Measurements from ENCODE around the gene OXNAD1.

Gene OXNAD1

DNA sequence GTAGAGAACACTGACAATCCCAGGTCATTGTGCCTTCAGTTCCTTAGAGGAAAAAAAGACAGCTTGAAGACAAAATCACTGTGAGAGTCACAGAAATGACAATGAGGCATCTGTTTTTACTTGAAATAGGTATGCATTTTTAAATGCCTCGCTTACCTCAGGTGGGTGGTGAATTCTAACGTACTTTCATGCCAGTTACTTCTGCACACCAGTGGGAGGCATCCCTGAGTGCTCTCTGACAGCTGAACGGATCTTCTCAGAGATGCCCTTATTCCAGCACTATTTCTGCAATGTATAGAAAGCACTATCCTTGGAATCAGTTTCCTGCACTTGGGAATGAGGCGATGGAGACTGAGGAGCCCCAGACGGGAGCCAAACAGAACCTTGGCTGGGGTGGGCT lies 16.5 kb upstream of the OXNAD1 start:
- DNase-seq = no peak

DNA sequence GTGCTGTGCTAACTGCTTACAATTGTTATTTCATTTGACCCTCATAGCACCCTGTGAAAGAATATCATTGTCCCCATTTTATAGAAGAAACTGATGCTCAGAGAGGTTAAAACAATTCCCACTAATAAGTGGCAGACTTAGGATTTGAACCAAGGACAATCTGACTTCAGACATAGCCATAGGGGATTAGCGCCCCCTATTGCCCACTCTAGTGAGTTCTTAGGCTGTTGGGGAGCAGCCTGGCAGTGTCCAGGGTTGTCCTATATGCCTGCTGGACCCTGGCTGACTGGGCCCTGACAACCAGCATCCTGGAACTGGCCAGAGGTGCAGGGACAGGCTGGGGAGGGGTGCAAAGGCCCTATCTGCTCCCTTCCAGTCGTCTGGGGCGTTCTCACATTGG lies 15.7 kb upstream of the OXNAD1 start:
- no peak for DNase-seq

DNA sequence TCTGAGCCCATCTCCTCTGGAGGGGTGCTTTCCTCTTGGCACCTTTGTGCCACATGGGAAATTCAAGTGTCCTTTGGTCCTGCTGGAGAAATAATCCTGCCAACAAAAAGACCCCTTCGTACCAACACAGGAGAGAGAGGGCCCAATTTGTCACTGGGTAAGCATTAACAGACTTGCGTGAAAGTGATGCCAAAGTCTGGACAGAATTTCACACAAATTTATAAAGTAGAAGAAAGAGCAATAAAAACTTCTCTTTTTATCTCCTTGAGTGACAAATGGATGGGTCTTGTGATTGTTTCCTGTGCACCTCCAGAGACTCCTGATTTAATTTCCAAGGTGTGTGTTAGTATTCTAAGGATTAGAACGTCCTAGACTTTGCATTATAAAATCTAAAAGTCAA lies 15.1 kb upstream of the OXNAD1 start:
- DNase-seq = no peak

DNA sequence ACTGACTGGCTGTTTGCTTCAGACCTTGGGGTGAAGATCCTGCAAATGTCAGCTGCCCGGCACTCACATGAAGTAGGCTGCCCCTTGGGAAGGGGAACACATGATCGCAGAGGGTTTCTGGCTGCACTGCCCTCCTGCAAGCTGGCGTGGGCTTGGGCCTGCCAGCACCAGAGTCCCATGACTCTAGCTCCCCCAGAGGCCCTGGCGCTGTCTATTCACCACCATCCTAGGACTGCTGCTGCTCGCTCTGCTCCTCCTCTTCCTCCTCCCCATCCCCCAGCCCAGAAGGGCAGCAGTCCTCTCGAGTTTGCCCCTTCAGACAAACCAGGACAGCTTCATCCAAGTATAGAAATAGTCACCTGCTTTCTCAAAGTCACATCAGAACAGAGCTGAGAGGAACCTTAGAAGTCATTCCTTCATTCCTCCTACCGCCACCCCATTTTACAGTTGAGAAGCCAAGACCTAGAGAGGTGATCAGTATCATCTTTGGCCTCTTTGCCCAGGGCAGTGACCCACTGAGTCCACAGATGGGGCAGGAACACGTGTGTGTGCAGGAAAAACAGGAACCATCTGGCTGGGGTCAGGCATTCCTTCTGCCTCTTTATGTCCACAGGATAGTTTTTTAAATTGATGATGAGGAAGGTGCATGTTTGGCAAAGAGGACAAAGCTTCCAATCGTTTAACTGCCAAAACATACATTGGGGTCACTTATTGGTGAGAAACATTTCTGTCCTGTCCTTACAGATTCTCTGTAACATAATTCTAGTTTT lies 13.5 kb upstream of the OXNAD1 start:
- no peak for DNase-seq

DNA sequence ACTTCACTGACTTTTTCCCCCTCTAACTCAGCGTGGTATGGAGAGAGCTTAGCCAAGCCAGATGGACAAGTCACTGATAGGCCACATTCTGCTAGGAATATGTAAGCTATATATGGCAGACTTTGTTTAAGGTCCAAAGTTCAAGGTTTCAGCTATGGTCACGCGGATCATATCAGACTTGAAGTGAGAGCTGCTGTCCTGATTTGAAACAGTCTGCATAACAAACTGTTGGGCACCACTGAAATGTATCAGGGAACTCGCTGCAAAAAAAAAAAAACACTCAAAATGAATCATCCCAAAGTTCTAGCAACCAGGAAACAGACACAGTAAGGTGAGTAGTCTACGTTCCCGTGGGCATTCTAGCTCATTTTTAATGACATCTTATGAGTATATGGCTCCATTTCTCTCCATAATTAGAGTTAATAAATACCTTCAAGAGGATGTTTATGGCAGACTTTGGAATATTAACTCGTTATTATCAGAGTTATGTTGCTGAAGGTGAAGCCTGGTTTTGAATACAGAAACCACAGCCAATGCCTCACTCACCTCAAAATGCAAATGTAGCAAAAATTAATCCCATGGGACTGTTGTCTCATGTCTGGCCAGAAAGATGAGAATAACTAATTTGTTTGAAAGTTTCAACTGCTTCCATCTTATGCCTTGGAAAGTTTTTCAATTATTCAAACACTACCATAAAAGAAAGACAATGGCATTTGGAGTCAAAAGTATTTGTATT lies 12.6 kb upstream of the OXNAD1 start:
- DNase-seq = no peak

DNA sequence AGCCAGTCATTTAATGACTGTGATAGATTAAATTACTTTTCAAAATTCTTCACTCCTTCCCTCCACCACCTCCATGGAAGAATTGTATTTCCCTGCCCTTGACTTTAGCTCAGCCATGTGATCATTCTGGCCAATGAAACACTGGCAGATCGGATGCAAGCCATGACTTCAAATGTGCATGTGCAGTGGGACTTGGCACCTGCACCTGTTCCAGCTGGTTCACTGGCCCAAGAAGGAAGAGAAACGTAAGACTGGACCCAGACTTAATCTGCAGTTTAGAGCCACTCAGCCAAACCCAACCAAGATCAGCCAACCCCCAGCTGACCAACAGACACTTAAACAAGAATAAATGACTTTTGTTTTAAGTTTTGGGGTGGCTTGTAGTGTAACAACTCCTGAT lies 12.0 kb upstream of the OXNAD1 start:
- no peak for DNase-seq

DNA sequence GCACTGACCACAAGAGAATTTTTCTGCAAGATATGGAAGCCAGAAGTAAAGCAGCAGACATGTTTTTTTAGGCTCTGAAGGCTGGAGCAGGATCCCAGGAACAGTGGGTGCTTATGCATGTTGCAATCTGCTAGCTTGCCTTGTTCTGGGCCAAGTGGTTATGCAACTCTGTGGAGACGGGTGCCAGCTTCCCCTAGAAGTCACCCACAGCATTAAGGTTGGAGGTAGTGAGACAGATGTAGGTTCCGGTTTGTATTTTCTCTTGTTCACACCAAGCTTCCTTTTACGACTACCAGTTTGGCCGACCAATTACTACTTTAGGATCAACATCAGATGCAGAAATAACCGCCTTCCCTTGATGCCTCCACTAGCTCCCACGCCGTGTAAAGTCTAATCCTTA lies 11.4 kb upstream of the OXNAD1 start:
- DNase-seq = no peak

DNA sequence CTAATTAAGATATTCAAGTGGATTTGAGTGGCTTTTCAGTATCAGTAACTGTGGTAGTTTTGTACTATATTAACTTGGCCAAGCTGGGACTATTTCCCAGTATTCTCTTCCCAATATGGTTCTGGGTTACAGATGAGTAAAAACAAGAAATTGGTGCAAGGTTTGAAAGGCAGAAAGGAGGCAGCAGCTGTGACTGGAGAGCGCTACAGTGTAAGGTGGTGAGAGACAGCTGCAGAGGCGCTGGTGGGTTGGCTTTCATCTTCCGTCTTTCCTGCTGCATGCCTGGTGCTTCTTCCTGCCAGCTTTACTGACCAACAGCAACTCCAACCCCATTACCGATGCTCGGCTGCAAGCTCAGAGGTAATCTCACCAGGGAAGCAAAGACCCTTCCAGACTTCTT lies 10.1 kb upstream of the OXNAD1 start:
- no peak for DNase-seq

DNA sequence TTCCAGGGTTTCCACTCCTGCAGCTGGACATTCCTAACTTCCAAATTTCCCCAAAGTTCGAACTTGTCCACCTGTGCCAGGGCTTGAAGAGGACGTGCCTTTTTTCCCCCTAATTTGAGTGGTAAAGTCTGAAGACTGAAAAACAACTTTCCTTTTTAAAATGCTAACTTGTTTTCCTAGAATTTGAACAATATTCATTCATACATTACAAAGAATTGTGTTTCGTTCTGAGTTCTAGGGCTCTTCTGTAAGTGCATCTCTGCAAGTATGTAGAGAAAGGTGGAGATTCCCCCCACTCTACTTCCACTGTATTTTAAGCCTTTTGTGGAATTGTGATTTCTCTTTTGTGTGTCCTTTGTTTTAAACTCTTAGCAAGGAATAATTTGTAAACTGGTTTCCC lies 9.7 kb upstream of the OXNAD1 start:
- DNase-seq = no peak

DNA sequence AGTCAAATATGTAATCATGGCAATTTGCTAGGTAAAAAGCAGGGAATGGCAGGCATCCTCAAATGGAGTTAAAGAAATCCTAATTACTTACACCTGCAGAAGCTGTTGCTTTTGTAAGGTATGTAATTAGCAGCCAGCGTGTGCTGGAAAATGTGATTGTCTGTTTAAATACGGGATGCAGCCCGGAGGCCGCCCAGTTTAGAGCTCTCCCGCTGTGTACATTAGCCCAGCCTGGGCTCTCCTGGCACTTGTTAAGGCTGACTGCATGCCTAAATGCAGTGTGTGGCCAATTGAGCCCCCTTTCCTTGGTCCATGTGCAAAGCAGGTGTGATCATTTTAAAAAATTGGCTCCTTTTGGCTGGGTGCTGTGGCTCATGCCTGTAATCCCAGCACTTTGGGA lies 9.3 kb upstream of the OXNAD1 start:
- no peak for DNase-seq

DNA sequence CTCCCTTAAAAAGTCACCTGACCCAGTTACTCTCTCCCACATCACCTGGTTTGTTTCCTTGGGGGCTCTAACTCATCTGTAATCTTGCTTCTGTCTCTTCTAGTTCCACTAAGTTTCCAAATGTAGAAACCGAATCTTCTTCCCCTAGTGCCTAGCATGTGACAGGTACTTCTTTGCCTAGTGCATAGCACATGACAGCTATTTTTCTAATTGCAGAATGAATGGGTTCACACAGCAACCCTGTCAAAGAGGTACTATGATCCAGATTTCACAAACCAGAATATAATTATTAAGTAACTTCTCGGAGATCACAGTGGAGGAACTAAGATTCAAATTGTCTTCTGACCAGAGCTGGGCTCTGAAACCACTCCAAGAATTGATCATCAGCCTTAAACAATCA lies 7.7 kb upstream of the OXNAD1 start:
- no peak for DNase-seq

DNA sequence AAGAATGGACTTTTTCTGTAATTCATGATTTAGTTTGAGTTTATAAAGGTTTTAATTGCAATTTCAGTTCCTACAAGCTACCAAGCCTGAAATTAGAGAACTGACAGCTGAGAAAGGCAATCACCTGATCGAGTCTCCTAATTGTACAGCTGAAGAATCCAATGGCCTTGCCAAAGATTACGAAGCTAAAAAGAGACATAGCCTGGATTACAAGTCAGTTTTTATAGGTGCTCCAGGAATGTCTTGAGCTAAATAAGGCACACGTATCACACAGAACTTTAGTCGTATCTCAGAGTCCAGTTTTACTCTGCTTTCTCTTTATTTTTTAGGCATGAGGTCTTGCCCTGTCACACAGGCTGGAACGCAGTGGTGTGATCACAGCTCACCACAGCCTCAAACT lies 6.8 kb upstream of the OXNAD1 start:
- DNase-seq = no peak

DNA sequence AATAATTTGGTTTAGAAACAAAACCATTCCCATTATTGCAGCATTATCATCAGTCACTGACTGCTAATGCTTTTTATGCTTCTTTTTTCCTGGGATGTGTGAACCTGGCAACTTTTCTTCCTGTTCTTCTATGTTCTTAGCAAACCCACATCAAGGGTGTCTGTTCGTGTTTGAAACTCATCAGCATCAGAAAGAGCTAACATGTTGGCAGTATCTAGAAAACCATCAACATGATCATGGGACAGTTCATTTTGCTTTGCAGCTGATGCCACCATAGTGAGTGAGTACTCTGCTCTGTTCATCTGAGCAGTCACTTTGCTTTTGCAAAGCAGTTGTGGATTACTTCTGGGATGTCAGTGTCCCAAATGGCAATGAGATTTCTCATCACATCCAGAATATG lies 6.1 kb upstream of the OXNAD1 start:
- DNase-seq = no peak

DNA sequence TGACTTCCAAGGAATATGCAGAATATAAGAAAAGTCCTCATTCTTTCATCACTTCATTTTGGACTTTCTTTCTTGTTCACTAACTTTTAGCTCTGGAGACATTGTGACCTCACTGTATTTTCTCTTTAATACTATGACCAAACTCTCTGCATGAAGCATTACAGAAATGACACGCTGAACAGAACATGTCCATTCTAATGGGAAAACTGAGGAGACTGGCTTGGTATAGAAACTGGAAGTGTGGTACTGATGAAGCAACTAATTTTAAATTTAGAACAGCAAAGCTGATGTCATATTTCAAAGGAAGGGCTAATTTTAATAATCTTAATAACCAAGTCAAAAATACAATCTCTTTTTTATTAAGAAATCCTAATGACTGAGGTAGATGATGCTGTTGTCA lies 5.0 kb upstream of the OXNAD1 start:
- no peak for DNase-seq

DNA sequence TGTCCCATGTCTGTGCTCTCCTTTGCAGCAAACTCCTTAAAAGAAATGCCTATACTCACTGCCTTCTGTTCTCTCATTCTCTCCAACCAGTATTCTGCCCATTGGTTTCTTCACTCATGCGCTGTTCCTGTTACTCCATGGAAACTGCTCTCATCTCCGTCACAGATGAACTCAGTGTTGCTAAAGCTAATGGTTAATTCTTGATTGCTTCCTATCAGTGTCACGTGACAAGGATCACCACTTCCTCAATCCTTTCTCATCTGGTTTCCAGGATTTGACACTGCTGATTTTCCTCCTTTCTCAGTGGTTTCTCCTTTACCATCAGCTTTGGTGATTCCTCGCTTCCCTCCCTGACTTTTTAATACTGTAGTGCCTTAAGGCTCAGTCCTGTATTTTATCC lies 2.8 kb upstream of the OXNAD1 start:
- DNase-seq = no peak

DNA sequence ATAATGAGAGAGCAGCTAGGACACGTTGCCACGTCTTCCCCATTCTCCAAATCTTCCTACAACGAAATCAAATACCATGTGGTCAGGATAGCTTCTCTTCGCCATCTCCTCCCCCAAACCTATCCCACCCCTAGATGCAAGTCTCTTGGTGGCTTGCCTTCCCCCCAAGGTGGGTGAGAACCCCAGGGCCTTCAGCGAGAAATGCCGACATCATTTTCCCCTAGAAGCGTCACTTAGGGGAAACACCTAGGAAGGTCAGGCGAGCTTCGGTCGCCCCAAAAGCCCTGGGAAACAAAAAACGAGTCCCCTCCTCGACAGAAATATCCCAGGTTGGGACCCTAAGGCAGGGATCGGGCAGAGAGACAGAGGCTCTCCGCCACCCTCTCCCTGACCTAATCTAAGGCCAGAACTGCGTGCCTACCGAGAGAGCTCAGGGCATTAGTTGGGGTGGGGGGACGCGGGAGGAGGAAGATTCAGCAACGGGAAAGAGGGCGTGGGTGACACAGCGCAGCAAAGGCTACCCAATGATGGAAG lies 771 bp upstream of the OXNAD1 start:
- DNase-seq = no peak

DNA sequence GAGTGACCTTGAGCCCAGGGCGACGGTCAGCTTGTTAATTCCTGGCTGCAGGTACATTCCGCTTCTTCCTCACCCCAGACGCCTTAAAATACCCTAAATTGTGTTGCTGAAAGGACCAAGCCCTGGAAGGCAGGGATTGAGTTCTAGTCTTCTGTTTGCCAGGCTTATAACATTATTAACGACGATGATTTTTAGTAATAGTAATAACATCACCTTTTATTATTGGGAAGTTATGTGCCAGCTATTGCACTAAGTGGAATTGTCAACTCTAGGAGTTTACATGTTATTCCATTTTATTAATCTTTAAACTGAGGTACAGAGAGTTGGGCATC lies 409 bp downstream of the OXNAD1 start:
- no peak for DNase-seq

DNA sequence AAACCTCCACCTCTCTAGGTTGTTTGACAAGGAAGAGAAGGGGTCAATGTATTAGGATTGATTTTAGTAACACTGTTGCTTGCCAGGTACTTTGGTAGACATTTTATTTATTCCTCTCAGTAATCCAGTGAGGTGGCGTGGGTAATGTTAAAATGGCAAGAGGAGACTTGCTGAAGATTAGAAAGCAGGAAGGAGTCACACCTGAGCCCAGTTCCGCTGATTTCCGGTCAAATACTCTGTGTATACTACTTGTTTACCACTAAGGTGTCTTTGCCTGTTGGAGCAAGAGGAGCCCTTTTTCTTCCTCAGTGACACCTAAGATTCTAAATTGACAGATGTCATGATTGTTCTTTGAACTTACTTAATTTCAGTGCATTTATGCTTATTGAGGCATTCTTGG lies 1.7 kb downstream of the OXNAD1 start:
- DNase-seq = no peak

DNA sequence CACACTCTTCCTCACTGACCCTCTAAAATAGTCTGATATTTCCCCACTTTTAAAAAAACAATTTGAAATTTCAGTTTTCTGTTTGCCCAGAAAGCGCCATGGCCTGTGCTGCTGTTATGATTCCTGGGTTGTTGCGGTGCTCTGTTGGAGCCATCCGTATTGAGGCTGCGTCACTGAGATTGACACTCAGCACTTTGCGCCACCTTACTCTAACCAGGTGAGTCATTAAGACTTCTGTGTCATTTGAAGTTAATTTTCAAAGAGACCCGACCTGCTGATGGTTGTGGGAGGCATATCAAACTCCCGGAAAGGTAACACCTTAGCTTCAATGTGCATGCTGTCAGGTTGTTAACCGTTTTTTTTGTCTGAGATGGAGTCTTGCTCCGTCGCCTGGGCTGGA lies 5.8 kb downstream of the OXNAD1 start:
- DNase-seq = no peak

DNA sequence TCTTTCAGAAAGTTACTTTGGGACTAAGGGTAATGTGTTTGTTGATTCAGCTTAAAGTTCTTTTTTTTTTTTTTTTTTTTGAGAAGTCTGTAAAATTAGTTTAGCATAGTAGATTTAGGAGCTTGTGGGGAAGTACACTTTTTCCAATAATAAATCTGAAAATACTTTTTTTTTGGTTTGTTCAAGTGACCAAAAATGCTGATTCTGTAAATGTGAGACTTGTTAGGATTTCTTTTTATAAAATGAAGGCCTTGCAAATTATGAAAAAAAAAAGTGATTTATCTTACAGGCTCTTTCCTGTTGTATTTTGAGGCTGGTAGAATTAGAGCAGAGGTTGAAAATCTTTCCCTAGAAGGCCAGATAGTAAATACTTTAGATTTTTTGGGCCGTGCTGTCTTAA lies 7.6 kb downstream of the OXNAD1 start:
- no peak for DNase-seq

DNA sequence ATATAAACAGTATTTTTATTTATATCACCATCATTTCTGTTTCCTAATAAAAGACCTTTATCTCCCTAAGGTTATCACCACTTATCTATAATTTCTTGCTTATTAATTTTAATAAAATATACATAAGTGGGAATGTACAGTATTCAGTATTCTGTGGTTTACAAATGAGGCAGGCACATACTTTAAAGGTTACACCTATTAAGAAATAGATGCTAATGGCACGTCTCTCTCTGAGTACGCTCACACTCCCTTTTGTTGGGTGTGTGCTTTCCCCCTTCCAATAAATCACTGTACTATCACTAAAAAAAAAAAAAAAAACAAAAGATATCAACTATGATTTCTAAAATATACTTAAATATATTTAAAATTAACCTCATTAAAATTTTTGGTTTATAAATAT lies 8.9 kb downstream of the OXNAD1 start:
- DNase-seq = no peak

DNA sequence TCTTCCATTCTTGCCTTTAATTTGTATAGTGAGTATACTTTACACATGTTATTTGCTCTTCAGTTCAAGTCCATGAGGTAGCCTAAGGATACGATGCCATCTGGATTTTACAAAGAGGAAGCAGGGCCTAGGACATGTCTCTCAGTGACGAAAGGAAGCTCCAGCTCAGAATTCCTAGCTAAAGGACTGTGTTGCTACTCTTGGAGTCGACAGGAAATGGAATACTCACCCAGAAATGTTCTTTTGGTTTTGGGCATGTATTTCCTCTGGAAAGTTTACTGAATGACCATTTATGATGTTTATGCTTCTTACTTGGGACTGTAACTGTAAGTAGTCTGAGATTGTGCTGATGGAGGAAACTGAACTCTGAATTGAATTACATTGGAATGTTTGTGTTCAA lies 12.5 kb downstream of the OXNAD1 start:
- DNase-seq = no peak

DNA sequence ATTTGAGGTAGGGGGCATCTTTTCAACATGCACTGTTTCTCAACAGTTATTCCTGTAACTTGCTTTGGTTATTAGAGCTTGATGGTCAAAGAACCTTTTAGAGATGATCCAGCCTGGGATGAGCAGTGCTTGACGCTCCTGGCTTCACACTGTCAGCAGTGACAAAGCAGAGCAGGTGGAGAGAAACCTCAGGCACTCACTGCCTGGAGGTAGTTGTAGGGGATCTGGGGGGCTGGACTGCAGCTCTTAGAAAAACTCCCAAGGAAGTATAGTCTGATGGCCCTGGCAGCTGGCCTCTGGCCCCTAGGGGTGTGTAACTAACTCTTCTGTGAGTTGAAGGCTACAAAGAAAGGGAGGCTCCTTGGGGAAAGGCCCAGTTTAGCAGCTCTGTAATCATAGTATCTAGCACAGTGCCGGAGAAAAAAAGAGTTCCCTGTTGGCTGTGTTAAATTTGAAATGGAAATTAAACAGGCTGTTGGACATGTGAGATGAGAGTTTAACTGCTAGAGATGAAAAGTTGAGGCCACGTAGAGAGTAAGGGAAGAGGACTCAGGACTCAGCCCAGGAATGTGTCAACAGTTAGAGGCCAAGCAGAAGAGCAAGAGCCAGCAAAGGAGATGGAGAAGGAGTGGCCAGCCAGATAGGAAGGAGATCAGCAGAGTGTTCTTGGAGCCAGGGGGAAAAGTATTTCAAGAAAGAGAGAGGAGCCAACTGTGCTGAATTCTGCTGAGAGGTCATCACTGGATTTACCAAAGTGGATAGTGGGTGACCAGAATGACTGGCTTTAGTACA lies 14.2 kb downstream of the OXNAD1 start:
- no peak for DNase-seq

DNA sequence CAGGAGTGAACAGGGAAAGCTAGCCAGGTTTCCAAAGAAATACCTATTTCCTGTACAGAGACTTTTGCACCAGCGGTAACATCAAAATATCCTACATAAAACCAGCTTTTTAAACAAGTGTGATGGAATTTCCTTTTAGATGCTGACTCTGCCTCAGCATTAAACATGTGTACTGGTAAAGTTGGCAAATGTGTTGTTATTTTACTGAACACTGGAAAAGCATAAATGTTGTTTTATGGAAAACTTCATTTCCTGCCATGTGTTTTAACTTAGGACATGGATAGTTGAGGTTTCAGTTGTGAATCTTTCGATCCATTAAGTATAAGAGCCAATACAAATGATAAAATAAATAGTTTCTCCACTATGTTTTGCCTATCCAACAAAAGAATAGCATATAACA lies 15.7 kb downstream of the OXNAD1 start:
- DNase-seq = no peak
